ENCODE results near the gene GNAS.

The GNAS gene

GRCh38 chr20:58905236-58905635, 52.7 kb downstream of the GNAS start:
- TF ChIP-seq CTCF (IDR thresholded peaks at IDR 0.05; ENCODE audit: borderline replicate concordance, insufficient read depth, low read depth, low read length), result no peak
- H3K4me3 ChIP-seq (ENCODE audit: low read depth, low read length), result no peak overlapping the region

GRCh38 chr20:58906111-58906510, 53.6 kb downstream of the GNAS start:
- no peak overlapping the region for H3K4me3 ChIP-seq (ENCODE audit: low read depth, low read length)
- TF ChIP-seq CTCF (IDR thresholded peaks at IDR 0.05; ENCODE audit: borderline replicate concordance, insufficient read depth, low read depth, low read length), result no peak

GRCh38 chr20:58906894-58907293, 54.4 kb downstream of the GNAS start:
- peak overlapping the region; percentile 13 for H3K4me3 ChIP-seq (ENCODE audit: low read depth, low read length)
- no peak for TF ChIP-seq CTCF (IDR thresholded peaks at IDR 0.05; ENCODE audit: borderline replicate concordance, insufficient read depth, low read depth, low read length)

- H3K4me3 ChIP-seq (ENCODE audit: low read depth, low read length), result peak overlapping the region; percentile 13
- no peak for TF ChIP-seq CTCF (IDR thresholded peaks at IDR 0.05; ENCODE audit: borderline replicate concordance, insufficient read depth, low read depth, low read length)
These were observed 55.0 kb downstream of the GNAS start for GRCh38 chr20:58907320-58908137.

GRCh38 chr20:58908221-58908620, 55.7 kb downstream of the GNAS start:
- H3K4me3 ChIP-seq (ENCODE audit: low read depth, low read length), result no peak overlapping the region

GRCh38 chr20:58908941-58909340, 56.4 kb downstream of the GNAS start:
- TF ChIP-seq CTCF (IDR thresholded peaks at IDR 0.05; ENCODE audit: borderline replicate concordance, insufficient read depth, low read depth, low read length), result no peak
- no peak overlapping the region for H3K4me3 ChIP-seq (ENCODE audit: low read depth, low read length)

More at GRCh38 chr20:58908221-58908620, 55.7 kb downstream of the GNAS start:
- no peak for TF ChIP-seq CTCF (IDR thresholded peaks at IDR 0.05; ENCODE audit: borderline replicate concordance, insufficient read depth, low read depth, low read length)

- no peak overlapping the region for H3K4me3 ChIP-seq (ENCODE audit: low read depth, low read length)
- TF ChIP-seq CTCF (IDR thresholded peaks at IDR 0.05; ENCODE audit: borderline replicate concordance, insufficient read depth, low read depth, low read length), result no peak
These were observed 57.1 kb downstream of the GNAS start for GRCh38 chr20:58909585-58909984.

All from GM12875 (cell line).